Esophagus squamous epithelium (tissue), 4 donors: ENCODE measurements around the gene LPAR3.

Experiments used
- CTCF ChIP-seq, 6 experiments: fragments of 450-650 bp in 4 of 6; fragments of 200-600 bp in 2 of 6; sonication (generic) in 2 of 6; IDR thresholded peaks; one replicate each; pipeline ENCODE4 v1.5.1; 2016 to 2019; ENCODE audit warnings: antibody characterized with exemption in 6 of 6, mild to moderate bottlenecking in 4 of 6, moderate library complexity in 4 of 6
- POLR2A ChIP-seq, 4 donors: fragments of 450-650 bp; IDR thresholded peaks; one replicate each; pipeline ENCODE4 v1.6.1; 2017; ENCODE audit warnings: antibody characterized with exemption in 4 of 4, mild to moderate bottlenecking in 4 of 4, moderate library complexity in 3 of 4

- TF ChIP-seq CTCF (IDR thresholded peaks at IDR 0.05): no peak
- no peak for TF ChIP-seq POLR2A (IDR thresholded peaks at IDR 0.05)
These were observed 47.6 kb downstream of the LPAR3 start for GRCh38 chr1:84845357-84845756.
